Colonic mucosa (tissue), 4 donors: ENCODE measurements around the gene ANKRD13D. TPM values are rescaled to one million over a fixed set of nuclear protein-coding genes. Genes with fewer than 3 reads are reported as not detected.
A peak's percentile ranks its signal among the peaks of the same experiment; 100 is the strongest.

ENCODE experiments used
- DNase-seq: peaks from one replicate; pipeline ENCODE4 v3.0.0-alpha.2; 2020
- H3K27ac ChIP-seq: fragments of 200-600 bp; one replicate; pipeline ENCODE4 v1.8.0; 2021
- H3K27me3 ChIP-seq: fragments of 200-600 bp; one replicate; pipeline ENCODE4 v1.8.0; 2021
- H3K36me3 ChIP-seq: fragments of 200-600 bp; one replicate; pipeline ENCODE4 v1.8.0; 2021
- H3K4me1 ChIP-seq: fragments of 200-600 bp; one replicate; pipeline ENCODE4 v1.8.0; 2021; ENCODE audit warnings: mild to moderate bottlenecking
- H3K4me3 ChIP-seq: fragments of 200-600 bp; one replicate; pipeline ENCODE4 v1.8.0; 2021
- H3K9ac ChIP-seq, 2 donors: one replicate each; pipeline ENCODE4 v1.7.0; 2013; ENCODE audit warnings: control low read depth in 2 of 2, low read depth in 2 of 2, low read length in 2 of 2
- H3K9me3 ChIP-seq: fragments of 200-600 bp; one replicate; pipeline ENCODE4 v1.8.0; 2021
- CTCF ChIP-seq: fragments of 200-600 bp; IDR thresholded peaks from one replicate; pipeline ENCODE4 v1.8.0; 2022; ENCODE audit warnings: antibody characterized with exemption, mild to moderate bottlenecking
- intact Hi-C: fragments of 100-400 bp; cut with DNase I; formaldehyde crosslinking; loops from one replicate; pipeline ENCODE4 v1.14.1; 2022
- total RNA-seq, 2 donors: library from RNA; stranded (reverse); fragmentation: NEBNext Ultra II Directional in 1 of 2; extraction: Animal tissue kit (Norgen Biotek cat#: 25700) in 1 of 2; gene quantifications; one replicate each; pipeline ENCODE4 v1.2.1, GENCODE V29; 2021
- donor health status: healthy.
- donor health status: DM: no; HTN: no; CAD: no.
- donor health status: DM: no; HTN: no; CAD: no.

ANKRD13D gene
- total RNA-seq, 2 donors from 2014 or later, result 18.8 to 39.5 TPM

- DNase-seq, result no peak
- H3K4me1 ChIP-seq, result peaks cover 33% of the 10 kb centered on the region
- no peak overlapping the region for H3K4me3 ChIP-seq
- peak overlapping the region in 1 of 2 donors; percentile 19 for H3K9ac ChIP-seq
- H3K27ac ChIP-seq, result no peak overlapping the region
- peaks cover 49% of the 10 kb centered on the region for H3K36me3 ChIP-seq
- H3K9me3 ChIP-seq, result no peaks in the 10 kb centered on the region
- no peaks in the 10 kb centered on the region for H3K27me3 ChIP-seq
- TF ChIP-seq CTCF, result no peak
- intact Hi-C loops, result no loop called here
These were observed 8.7 kb upstream of the ANKRD13D start for GRCh38 chr11:67280341-67280787.

GRCh38 chr11:67280788-67281551, 8.1 kb upstream of the ANKRD13D start:
- Histone ChIP-seq H3K4me3 (no peak overlapping the region), H3K36me3 (peaks cover 55% of the 10 kb centered on the region), H3K27me3 (no peaks in the 10 kb centered on the region), H3K27ac (no peak overlapping the region), H3K9me3 (no peaks in the 10 kb centered on the region), H3K4me1 (peaks cover 28% of the 10 kb centered on the region), H3K9ac (no peak overlapping the region)
- TF ChIP-seq CTCF, result no peak
- no peak for DNase-seq
- intact Hi-C loops, result no loop called here

GRCh38 chr11:67281552-67282150, 7.5 kb upstream of the ANKRD13D start:
- Histone ChIP-seq H3K4me1 (peaks cover 22% of the 10 kb centered on the region), H3K9me3 (no peaks in the 10 kb centered on the region), H3K27ac (no peak overlapping the region), H3K27me3 (no peaks in the 10 kb centered on the region), H3K4me3 (no peak overlapping the region), H3K9ac (no peak overlapping the region), H3K36me3 (peaks cover 55% of the 10 kb centered on the region)
- no peak for DNase-seq
- TF ChIP-seq CTCF, result no peak
- intact Hi-C loops, result no loop called here

- H3K27me3 ChIP-seq, result no peaks in the 10 kb centered on the region
- H3K9me3 ChIP-seq, result no peaks in the 10 kb centered on the region
- peaks cover 55% of the 10 kb centered on the region for H3K36me3 ChIP-seq
- no peak for TF ChIP-seq CTCF
- H3K4me1 ChIP-seq, result peaks cover 16% of the 10 kb centered on the region
- peak overlapping the region; percentile 33 for H3K27ac ChIP-seq
- intact Hi-C loops, result no loop called here
- no peak for DNase-seq
- no peak overlapping the region for H3K4me3 ChIP-seq
- H3K9ac ChIP-seq, result no peak overlapping the region
These were observed 6.8 kb upstream of the ANKRD13D start for GRCh38 chr11:67282155-67282875.

GRCh38 chr11:67282876-67283371, 6.2 kb upstream of the ANKRD13D start:
- TF ChIP-seq CTCF, result no peak
- H3K9ac ChIP-seq, result no peak overlapping the region
- no peak for DNase-seq

More at GRCh38 chr11:67282876-67283371, 6.2 kb upstream of the ANKRD13D start:
- H3K9me3 ChIP-seq, result no peaks in the 10 kb centered on the region
- H3K4me3 ChIP-seq, result no peak overlapping the region
- intact Hi-C loops, result no loop called here
- peaks cover 15% of the 10 kb centered on the region for H3K4me1 ChIP-seq
- H3K27ac ChIP-seq, result peak overlapping the region; percentile 33
- peaks cover 55% of the 10 kb centered on the region for H3K36me3 ChIP-seq
- H3K27me3 ChIP-seq, result no peaks in the 10 kb centered on the region
